Measurements from ENCODE around the gene GPR107.

Gene GPR107

GRCh38 chr9:130188860-130189481, 135.3 kb downstream of the GPR107 start:
- DNase-seq = no peak

Data from cortex of kidney (tissue), 1 donor.